Measurements from ENCODE around the gene ST6GALNAC5. TPM values are rescaled to one million over a fixed set of nuclear protein-coding genes. Genes with fewer than 3 reads are reported as not detected.
A peak's percentile ranks its signal among the peaks of the same experiment; 100 is the strongest.

ST6GALNAC5 gene
- total RNA-seq, 2 experiments from 2014 or later, result not detected

- no peak for ATAC-seq (ENCODE audit: poor library complexity)
- no peaks in the 10 kb centered on the region for H3K36me3 Mint-ChIP-seq (ENCODE audit: low read depth)
- Histone ChIP-seq H3K27me3 (ENCODE audit: control insufficient read depth in 1 of 2, insufficient read depth in 2 of 2, low read length in 2 of 2) (no peaks in the 10 kb centered on the region), H3K4me1 (ENCODE audit: insufficient read depth, low read length) (no peaks in the 10 kb centered on the region), H3K4me3 (ENCODE audit: low read length) (no peak overlapping the region), H3K9me3 (ENCODE audit: control insufficient read depth in 1 of 2, insufficient read depth in 1 of 2, low read length in 2 of 2) (peaks cover 0 to 3% of the 10 kb centered on the region in 2 experiments), H3K36me3 (ENCODE audit: insufficient read depth, low read length) (no peaks in the 10 kb centered on the region), H3K27ac (ENCODE audit: low read depth in 1 of 2, low read length in 2 of 2) (no peak overlapping the region)
- no peak for TF ChIP-seq CTCF (IDR thresholded peaks at IDR 0.05)
- H3K27me3 Mint-ChIP-seq, result peaks cover 7% of the 10 kb centered on the region
- DNase-seq, result no peak
- CTCF ChIA-PET, result no interaction called here
- intact Hi-C loops (cut with DNase I, micrococcal nuclease), result no loop called here
- POLR2A ChIA-PET, result no interaction called here
- H3K4me3 Mint-ChIP-seq, result no peak overlapping the region
- H3K27ac Mint-ChIP-seq, result no peak overlapping the region
- peaks cover 13% of the 10 kb centered on the region for H3K4me1 Mint-ChIP-seq (ENCODE audit: low read depth)
- no peaks in the 10 kb centered on the region for H3K9me3 Mint-ChIP-seq
These were observed 25.8 kb upstream of the ST6GALNAC5 start for GRCh38 chr1:76841460-76841859.

GRCh38 chr1:76843821-76844464 is 23.3 kb upstream of the ST6GALNAC5 start:
- Mint-ChIP-seq H3K9me3 (no peaks in the 10 kb centered on the region), H3K27me3 (no peaks in the 10 kb centered on the region), H3K4me1 (ENCODE audit: low read depth) (peaks cover 13% of the 10 kb centered on the region), H3K36me3 (ENCODE audit: low read depth) (no peaks in the 10 kb centered on the region), H3K4me3 (peak overlapping the region; percentile 48), H3K27ac (no peak overlapping the region)
- no peak overlapping the region for H3K4me3 ChIP-seq (ENCODE audit: low read length)
- ATAC-seq (ENCODE audit: poor library complexity), result no peak
- no peak for TF ChIP-seq CTCF (IDR thresholded peaks at IDR 0.05)
- peak in 3 of 14 experiments; percentile 4 to 30 (median 11) for DNase-seq
- intact Hi-C loops (cut with DNase I, micrococcal nuclease), result no loop called here
- H3K36me3 ChIP-seq (ENCODE audit: insufficient read depth, low read length), result no peaks in the 10 kb centered on the region
- H3K27me3 ChIP-seq (ENCODE audit: control insufficient read depth in 1 of 2, insufficient read depth in 2 of 2, low read length in 2 of 2), result no peaks in the 10 kb centered on the region
- H3K27ac ChIP-seq (ENCODE audit: low read depth in 1 of 2, low read length in 2 of 2), result no peak overlapping the region
- no peaks in the 10 kb centered on the region for H3K4me1 ChIP-seq (ENCODE audit: insufficient read depth, low read length)
- POLR2A ChIA-PET, result no interaction called here
- CTCF ChIA-PET, result no interaction called here
- peaks cover 0 to 3% of the 10 kb centered on the region in 2 experiments for H3K9me3 ChIP-seq (ENCODE audit: control insufficient read depth in 1 of 2, insufficient read depth in 1 of 2, low read length in 2 of 2)

- Histone ChIP-seq H3K27ac (ENCODE audit: low read depth in 1 of 2, low read length in 2 of 2) (no peak overlapping the region), H3K27me3 (ENCODE audit: control insufficient read depth in 1 of 2, insufficient read depth in 2 of 2, low read length in 2 of 2) (no peaks in the 10 kb centered on the region), H3K4me1 (ENCODE audit: insufficient read depth, low read length) (no peaks in the 10 kb centered on the region), H3K4me3 (ENCODE audit: low read length) (no peak overlapping the region), H3K36me3 (ENCODE audit: insufficient read depth, low read length) (no peaks in the 10 kb centered on the region), H3K9me3 (ENCODE audit: control insufficient read depth in 1 of 2, insufficient read depth in 1 of 2, low read length in 2 of 2) (no peaks in the 10 kb centered on the region)
- Mint-ChIP-seq H3K36me3 (ENCODE audit: low read depth) (no peaks in the 10 kb centered on the region), H3K4me3 (no peak overlapping the region), H3K9me3 (no peaks in the 10 kb centered on the region), H3K27ac (no peak overlapping the region), H3K4me1 (ENCODE audit: low read depth) (no peaks in the 10 kb centered on the region), H3K27me3 (peaks cover 10% of the 10 kb centered on the region)
- TF ChIP-seq CTCF (IDR thresholded peaks at IDR 0.05), result no peak
- intact Hi-C loops (cut with DNase I, micrococcal nuclease), result no loop called here
- DNase-seq (no peak), ATAC-seq (ENCODE audit: poor library complexity) (no peak)
- ChIA-PET POLR2A (no interaction called here), CTCF (no interaction called here)
These were observed 13.0 kb upstream of the ST6GALNAC5 start for GRCh38 chr1:76854255-76854654.
